HepG2 (cell line): ENCODE results near the gene FGD6. TPM values are rescaled to one million over a fixed set of nuclear protein-coding genes. Genes with fewer than 3 reads are reported as not detected.

ENCODE experiments used
- HIVEP1 ChIP-seq: sonication (generic); formaldehyde crosslinking; IDR thresholded peaks from 2 replicates; pipeline ENCODE4 v1.4.0; 2020; ENCODE audit warnings: mild to moderate bottlenecking, missing genetic modification reagents
- MTA3 ChIP-seq: sonication (generic); formaldehyde crosslinking; IDR thresholded peaks from 2 replicates; pipeline ENCODE4 v1.4.0; 2020; ENCODE audit warnings: missing genetic modification reagents
- MXI1 ChIP-seq: IDR thresholded peaks from 3 replicates; pipeline ENCODE4 v1.6.1; 2012; ENCODE audit warnings: low read depth, low read length, inconsistent platforms, borderline replicate concordance
- NFIC ChIP-seq: IDR thresholded peaks from 2 replicates; pipeline ENCODE4 v1.6.1; 2012; ENCODE audit warnings: mild to moderate bottlenecking, low read length, inconsistent platforms
- PAX8 ChIP-seq: sonication (generic); formaldehyde crosslinking; IDR thresholded peaks from 2 replicates; pipeline ENCODE4 v1.8.0; 2022; ENCODE audit warnings: mild to moderate bottlenecking, missing genetic modification reagents, borderline replicate concordance
- RBAK ChIP-seq: sonication (generic); formaldehyde crosslinking; IDR thresholded peaks from 2 replicates; pipeline ENCODE4 v1.5.1; 2020; ENCODE audit warnings: mild to moderate bottlenecking, missing genetic modification reagents
- RFXANK ChIP-seq: IDR thresholded peaks from 2 replicates; pipeline ENCODE4 v1.6.1; 2016
- SNAI1 ChIP-seq: sonication (generic); formaldehyde crosslinking; IDR thresholded peaks from 2 replicates; pipeline ENCODE4 v1.5.0; 2020; ENCODE audit warnings: mild to moderate bottlenecking, missing genetic modification reagents, borderline replicate concordance
- SRSF1 ChIP-seq: fragments of 200-400 bp; formaldehyde crosslinking; optimal IDR thresholded peaks from 2 replicates; pipeline ENCODE3; 2017; ENCODE audit warnings: mild to moderate bottlenecking, low read depth, low read length, moderate library complexity
- TARDBP ChIP-seq: sonication (generic); formaldehyde crosslinking; IDR thresholded peaks from 2 replicates; pipeline ENCODE4 v1.8.0; 2022; ENCODE audit warnings: mild to moderate bottlenecking, missing genetic modification reagents
- YEATS4 ChIP-seq: sonication (generic); formaldehyde crosslinking; IDR thresholded peaks from 2 replicates; pipeline ENCODE4 v1.4.0; 2020; ENCODE audit warnings: missing genetic modification reagents, borderline replicate concordance
- YY1 ChIP-seq: IDR thresholded peaks from 2 replicates; pipeline ENCODE4 v1.6.1; 2011; ENCODE audit warnings: low read length, low read depth, moderate library complexity, mild to moderate bottlenecking; ENCODE audit not compliant: insufficient read depth, insufficient replicate concordance
- ZIK1 ChIP-seq: sonication (generic); formaldehyde crosslinking; IDR thresholded peaks from 2 replicates; pipeline ENCODE4 v1.5.0; 2020; ENCODE audit warnings: mild to moderate bottlenecking, low read depth, missing genetic modification reagents, borderline replicate concordance
- ZNF558 ChIP-seq: sonication (generic); formaldehyde crosslinking; IDR thresholded peaks from 2 replicates; pipeline ENCODE4 v1.9.0; 2022; ENCODE audit warnings: mild to moderate bottlenecking, missing genetic modification reagents, borderline replicate concordance
- ZNF703 ChIP-seq: sonication (generic); formaldehyde crosslinking; IDR thresholded peaks from 2 replicates; pipeline ENCODE4 v1.5.1; 2020; ENCODE audit warnings: missing genetic modification reagents, mild to moderate bottlenecking, moderate library complexity, borderline replicate concordance
- ZNF761 ChIP-seq: sonication (generic); formaldehyde crosslinking; conservative IDR thresholded peaks from 2 replicates; pipeline ENCODE4 v1.4.0; 2020; ENCODE audit warnings: mild to moderate bottlenecking, missing genetic modification reagents
- polyA plus RNA-seq, 8 experiments: library from polyadenylated mRNA; depleted of rRNA in 3 of 8; stranded (reverse) in 7 of 8; unstranded in 1 of 8; fragments of >200 nt; fragmentation: Illumina TruSeq in 4 of 8; extraction: Trizol in 4 of 8; gene quantifications; 2 replicates each; pipeline versions ENCODE4 v1.2.1 to v1.2.3, GENCODE V29; 2011 to 2016; ENCODE audit warnings: low read depth in 4 of 8, missing spikeins in 1 of 8, mixed read lengths in 1 of 8; ENCODE audit not compliant: insufficient read depth in 1 of 8
- total RNA-seq, 5 experiments: library from RNA; depleted of rRNA; stranded (reverse); fragments of >200 nt; fragmentation: Illumina TruSeq; extraction: Trizol; gene quantifications; 2 replicates each; pipeline ENCODE4 v1.2.3, GENCODE V29; 2016; ENCODE audit warnings: low read depth in 1 of 5
- TF ChIP-seq, protein P1 (sequence below): IDR thresholded peaks from 2 replicates; pipeline ENCODE4 v1.6.1; 2016; ENCODE audit warnings: missing compliant biosample characterization, missing genetic modification reagents, borderline replicate concordance
- TF ChIP-seq, protein P2 (sequence below): sonication (generic); formaldehyde crosslinking; IDR thresholded peaks from 2 replicates; pipeline ENCODE4 v1.4.0; 2020; ENCODE audit warnings: mild to moderate bottlenecking, missing genetic modification reagents
- TF ChIP-seq, protein P3 (sequence below): IDR thresholded peaks from 2 replicates; pipeline ENCODE4 v1.6.1; 2012; ENCODE audit warnings: inconsistent platforms
- TF ChIP-seq, protein P4 (sequence below): IDR thresholded peaks from 2 replicates; pipeline ENCODE4 v1.6.1; 2016; ENCODE audit warnings: low read depth, control low read depth
- TF ChIP-seq, protein P5 (sequence below): sonication (generic); formaldehyde crosslinking; IDR thresholded peaks from 2 replicates; pipeline ENCODE4 v1.5.1; 2020; ENCODE audit warnings: mild to moderate bottlenecking, missing genetic modification reagents, moderate library complexity

FGD6 gene
- total and polyA plus RNA-seq, 2 of the 13 experiments (the other 11 are each of a cell fraction or from before 2014, with no cell fraction given) = 2.2 to 4.3 TPM

DNA sequence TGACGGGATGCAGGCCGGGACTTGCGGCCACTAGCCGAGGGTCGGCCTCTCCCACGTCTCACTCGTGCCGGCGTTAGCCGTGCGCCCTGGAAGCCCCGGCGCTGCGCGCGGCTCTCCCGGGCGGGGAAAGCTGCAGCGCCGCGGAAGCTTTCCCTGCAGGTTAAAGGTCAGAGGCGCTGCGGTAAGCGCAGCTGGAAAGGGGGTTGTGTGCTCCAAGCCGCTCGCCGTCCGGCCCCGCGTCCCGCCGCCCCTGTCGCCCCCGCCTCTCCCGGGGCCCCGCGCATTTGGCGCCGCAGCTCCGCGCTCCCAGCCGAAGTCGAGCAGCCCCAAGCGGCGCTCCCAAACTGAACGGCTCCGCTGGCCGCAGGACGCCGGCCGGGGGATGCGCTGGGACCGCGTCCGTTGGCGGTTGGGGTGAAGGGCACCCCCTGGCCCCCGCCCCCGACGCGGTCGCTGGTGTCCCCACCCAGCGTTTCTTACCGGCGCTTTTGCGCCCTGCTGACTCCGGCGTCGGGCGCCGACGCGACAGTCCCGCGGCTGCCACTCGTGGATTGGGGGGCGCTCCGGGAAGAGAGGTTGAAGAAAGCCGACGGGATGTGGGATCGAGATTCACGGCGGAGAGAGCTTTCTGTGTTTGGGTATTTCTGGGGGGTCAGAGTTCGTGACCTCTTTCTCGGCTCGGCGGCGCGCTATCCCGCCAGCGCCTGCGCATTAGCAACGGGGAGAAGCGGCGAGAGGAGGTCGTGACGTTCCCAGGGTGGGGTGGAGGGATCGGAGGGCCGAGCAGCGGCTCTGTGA is 144.2 kb downstream of the FGD6 start, which contains the start of gene NR2C1 (continued):
- TF ChIP-seq, protein P1, sequence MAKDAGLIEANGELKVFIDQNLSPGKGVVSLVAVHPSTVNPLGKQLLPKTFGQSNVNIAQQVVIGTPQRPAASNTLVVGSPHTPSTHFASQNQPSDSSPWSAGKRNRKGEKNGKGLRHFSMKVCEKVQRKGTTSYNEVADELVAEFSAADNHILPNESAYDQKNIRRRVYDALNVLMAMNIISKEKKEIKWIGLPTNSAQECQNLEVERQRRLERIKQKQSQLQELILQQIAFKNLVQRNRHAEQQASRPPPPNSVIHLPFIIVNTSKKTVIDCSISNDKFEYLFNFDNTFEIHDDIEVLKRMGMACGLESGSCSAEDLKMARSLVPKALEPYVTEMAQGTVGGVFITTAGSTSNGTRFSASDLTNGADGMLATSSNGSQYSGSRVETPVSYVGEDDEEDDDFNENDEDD (CRISPR knock-in tag) = peak; percentile 27; the same call in 1 of the 2 replicates
- peak; percentile 59 for TF ChIP-seq SRSF1
- TF ChIP-seq, protein P2, sequence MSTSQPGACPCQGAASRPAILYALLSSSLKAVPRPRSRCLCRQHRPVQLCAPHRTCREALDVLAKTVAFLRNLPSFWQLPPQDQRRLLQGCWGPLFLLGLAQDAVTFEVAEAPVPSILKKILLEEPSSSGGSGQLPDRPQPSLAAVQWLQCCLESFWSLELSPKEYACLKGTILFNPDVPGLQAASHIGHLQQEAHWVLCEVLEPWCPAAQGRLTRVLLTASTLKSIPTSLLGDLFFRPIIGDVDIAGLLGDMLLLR (CRISPR knock-in tag) = peak; percentile 63; the same call in 1 of the 2 replicates
- no peak for TF ChIP-seq MTA3 (CRISPR knock-in tag)
- TF ChIP-seq ZNF703 (CRISPR knock-in tag) = 0 out of 2 replicates have a peak, but pooled peaks have one; percentile 48
- TF ChIP-seq YY1 = peak; percentile 39
- 0 out of 2 replicates have a peak, but pooled peaks have one; percentile 16 for TF ChIP-seq PAX8
- peak; percentile 27; the same call in 1 of the 2 replicates for TF ChIP-seq NFIC
- TF ChIP-seq ZNF558 (CRISPR knock-in tag) = 0 out of 2 replicates have a peak, but pooled peaks have one; percentile 40
- TF ChIP-seq ZIK1 (CRISPR knock-in tag) = 0 out of 2 replicates have a peak, but pooled peaks have one; percentile 56
- no peak for TF ChIP-seq HIVEP1 (CRISPR knock-in tag)
- peak; percentile 67; the same call in 1 of the 2 replicates for TF ChIP-seq ZNF761 (CRISPR knock-in tag)
- TF ChIP-seq RFXANK (CRISPR knock-in tag) = 0 out of 2 replicates have a peak, but pooled peaks have one; percentile 3
- peak; percentile 49; the same call in 1 of the 2 replicates for TF ChIP-seq SNAI1
- TF ChIP-seq RBAK (CRISPR knock-in tag) = no peak
- TF ChIP-seq, protein P3, sequence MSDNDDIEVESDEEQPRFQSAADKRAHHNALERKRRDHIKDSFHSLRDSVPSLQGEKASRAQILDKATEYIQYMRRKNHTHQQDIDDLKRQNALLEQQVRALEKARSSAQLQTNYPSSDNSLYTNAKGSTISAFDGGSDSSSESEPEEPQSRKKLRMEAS = peak; percentile 51
- TF ChIP-seq TARDBP (CRISPR knock-in tag) = 0 out of 2 replicates have a peak, but pooled peaks have one; percentile 45
- TF ChIP-seq, protein P4, sequence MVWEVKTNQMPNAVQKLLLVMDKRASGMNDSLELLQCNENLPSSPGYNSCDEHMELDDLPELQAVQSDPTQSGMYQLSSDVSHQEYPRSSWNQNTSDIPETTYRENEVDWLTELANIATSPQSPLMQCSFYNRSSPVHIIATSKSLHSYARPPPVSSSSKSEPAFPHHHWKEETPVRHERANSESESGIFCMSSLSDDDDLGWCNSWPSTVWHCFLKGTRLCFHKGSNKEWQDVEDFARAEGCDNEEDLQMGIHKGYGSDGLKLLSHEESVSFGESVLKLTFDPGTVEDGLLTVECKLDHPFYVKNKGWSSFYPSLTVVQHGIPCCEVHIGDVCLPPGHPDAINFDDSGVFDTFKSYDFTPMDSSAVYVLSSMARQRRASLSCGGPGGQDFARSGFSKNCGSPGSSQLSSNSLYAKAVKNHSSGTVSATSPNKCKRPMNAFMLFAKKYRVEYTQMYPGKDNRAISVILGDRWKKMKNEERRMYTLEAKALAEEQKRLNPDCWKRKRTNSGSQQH = peak; percentile 45; the same call in 1 of the 2 replicates
- TF ChIP-seq, protein P5, sequence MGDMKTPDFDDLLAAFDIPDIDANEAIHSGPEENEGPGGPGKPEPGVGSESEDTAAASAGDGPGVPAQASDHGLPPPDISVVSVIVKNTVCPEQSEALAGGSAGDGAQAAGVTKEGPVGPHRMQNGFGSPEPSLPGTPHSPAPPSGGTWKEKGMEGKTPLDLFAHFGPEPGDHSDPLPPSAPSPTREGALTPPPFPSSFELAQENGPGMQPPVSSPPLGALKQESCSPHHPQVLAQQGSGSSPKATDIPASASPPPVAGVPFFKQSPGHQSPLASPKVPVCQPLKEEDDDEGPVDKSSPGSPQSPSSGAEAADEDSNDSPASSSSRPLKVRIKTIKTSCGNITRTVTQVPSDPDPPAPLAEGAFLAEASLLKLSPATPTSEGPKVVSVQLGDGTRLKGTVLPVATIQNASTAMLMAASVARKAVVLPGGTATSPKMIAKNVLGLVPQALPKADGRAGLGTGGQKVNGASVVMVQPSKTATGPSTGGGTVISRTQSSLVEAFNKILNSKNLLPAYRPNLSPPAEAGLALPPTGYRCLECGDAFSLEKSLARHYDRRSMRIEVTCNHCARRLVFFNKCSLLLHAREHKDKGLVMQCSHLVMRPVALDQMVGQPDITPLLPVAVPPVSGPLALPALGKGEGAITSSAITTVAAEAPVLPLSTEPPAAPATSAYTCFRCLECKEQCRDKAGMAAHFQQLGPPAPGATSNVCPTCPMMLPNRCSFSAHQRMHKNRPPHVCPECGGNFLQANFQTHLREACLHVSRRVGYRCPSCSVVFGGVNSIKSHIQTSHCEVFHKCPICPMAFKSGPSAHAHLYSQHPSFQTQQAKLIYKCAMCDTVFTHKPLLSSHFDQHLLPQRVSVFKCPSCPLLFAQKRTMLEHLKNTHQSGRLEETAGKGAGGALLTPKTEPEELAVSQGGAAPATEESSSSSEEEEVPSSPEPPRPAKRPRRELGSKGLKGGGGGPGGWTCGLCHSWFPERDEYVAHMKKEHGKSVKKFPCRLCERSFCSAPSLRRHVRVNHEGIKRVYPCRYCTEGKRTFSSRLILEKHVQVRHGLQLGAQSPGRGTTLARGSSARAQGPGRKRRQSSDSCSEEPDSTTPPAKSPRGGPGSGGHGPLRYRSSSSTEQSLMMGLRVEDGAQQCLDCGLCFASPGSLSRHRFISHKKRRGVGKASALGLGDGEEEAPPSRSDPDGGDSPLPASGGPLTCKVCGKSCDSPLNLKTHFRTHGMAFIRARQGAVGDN (CRISPR knock-in tag) = peak; percentile 86
- TF ChIP-seq MXI1 = peak; percentile 10; the same call in 1 of the 3 replicates
- peak; percentile 54 for TF ChIP-seq YEATS4 (CRISPR knock-in tag)
